Endothelial cell (in vitro differentiated cells): ENCODE measurements around the gene APOC1. TPM values are rescaled to one million over a fixed set of nuclear protein-coding genes. Genes with fewer than 3 reads are reported as not detected.
A peak's percentile ranks its signal among the peaks of the same experiment; 100 is the strongest.
"Not testable (repeated sequence)": the region's sequence is repeated elsewhere in the genome, so short reads cannot be mapped to it uniquely, and the experiment has no call there.

Experiments used
- DNase-seq: peaks from one replicate; pipeline ENCODE4 v3.0.0; 2021; ENCODE audit warnings: low spot score
- H3K27ac Mint-ChIP-seq: one replicate; pipeline ENCODE4 v1.8.0; 2021; ENCODE audit warnings: mixed read lengths, inconsistent platforms; ENCODE audit not compliant: unreplicated experiment
- H3K27me3 Mint-ChIP-seq: one replicate; pipeline ENCODE4 v1.8.0; 2021; ENCODE audit warnings: mild to moderate bottlenecking, moderate library complexity, mixed read lengths, inconsistent platforms; ENCODE audit not compliant: unreplicated experiment
- H3K36me3 Mint-ChIP-seq: one replicate; pipeline ENCODE4 v1.8.0; 2021; ENCODE audit warnings: mild to moderate bottlenecking, low read depth, mixed read lengths, inconsistent platforms; ENCODE audit not compliant: unreplicated experiment
- H3K4me1 Mint-ChIP-seq: one replicate; pipeline ENCODE4 v1.8.0; 2021; ENCODE audit warnings: mild to moderate bottlenecking, mixed read lengths, inconsistent platforms; ENCODE audit not compliant: unreplicated experiment
- H3K4me3 Mint-ChIP-seq: one replicate; pipeline ENCODE4 v1.8.0; 2021; ENCODE audit warnings: mild to moderate bottlenecking, mixed read lengths, inconsistent platforms; ENCODE audit not compliant: unreplicated experiment
- H3K9me3 Mint-ChIP-seq: one replicate; pipeline ENCODE4 v1.8.0; 2021; ENCODE audit warnings: mixed read lengths, inconsistent platforms; ENCODE audit not compliant: unreplicated experiment
- CTCF ChIP-seq: fragments of 200-600 bp; sonication (generic); IDR thresholded peaks from one replicate; pipeline ENCODE4 v1.5.0; 2021; ENCODE audit warnings: antibody characterized with exemption; ENCODE audit not compliant: unreplicated experiment
- total RNA-seq: library from RNA; stranded (reverse); fragmentation: NEBNext Ultra II Directional; extraction: Animal tissue kit (Norgen Biotek cat#: 25700); gene quantifications from one replicate; pipeline ENCODE4 v1.2.1, GENCODE V29; 2021; ENCODE audit not compliant: unreplicated experiment

The APOC1 gene
- total RNA-seq, 1 donor from 2014 or later, result 44.8 TPM

DNA sequence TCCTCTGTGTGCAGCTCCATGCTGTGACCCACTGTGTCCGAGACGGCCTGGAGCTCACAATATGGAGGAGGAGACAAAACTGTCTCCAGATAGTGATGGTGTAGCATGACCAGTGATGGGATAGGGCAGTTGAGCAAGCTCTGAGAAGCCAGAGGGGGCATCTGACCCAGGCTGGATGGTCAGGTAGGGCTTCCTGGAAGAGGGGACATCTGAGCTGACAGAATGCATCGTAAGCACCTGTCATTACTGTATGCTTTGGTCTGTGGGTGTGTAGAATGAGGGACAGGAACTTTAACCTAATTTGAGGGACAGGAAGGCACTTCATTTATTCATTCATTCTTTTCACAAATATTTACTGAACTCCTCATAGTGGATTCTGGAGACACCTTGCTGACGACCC lies 29.8 kb upstream of the APOC1 start:
- H3K36me3 Mint-ChIP-seq, result peaks cover 36% of the 10 kb centered on the region
- H3K4me1 Mint-ChIP-seq, result peaks cover 9% of the 10 kb centered on the region
- TF ChIP-seq CTCF, result no peak
- no peak for DNase-seq
- no peaks in the 10 kb centered on the region for H3K9me3 Mint-ChIP-seq
- peaks cover 17% of the 10 kb centered on the region for H3K27me3 Mint-ChIP-seq
- H3K27ac Mint-ChIP-seq, result peak overlapping the region; percentile 2
- peak overlapping the region; percentile 34 for H3K4me3 Mint-ChIP-seq

DNA sequence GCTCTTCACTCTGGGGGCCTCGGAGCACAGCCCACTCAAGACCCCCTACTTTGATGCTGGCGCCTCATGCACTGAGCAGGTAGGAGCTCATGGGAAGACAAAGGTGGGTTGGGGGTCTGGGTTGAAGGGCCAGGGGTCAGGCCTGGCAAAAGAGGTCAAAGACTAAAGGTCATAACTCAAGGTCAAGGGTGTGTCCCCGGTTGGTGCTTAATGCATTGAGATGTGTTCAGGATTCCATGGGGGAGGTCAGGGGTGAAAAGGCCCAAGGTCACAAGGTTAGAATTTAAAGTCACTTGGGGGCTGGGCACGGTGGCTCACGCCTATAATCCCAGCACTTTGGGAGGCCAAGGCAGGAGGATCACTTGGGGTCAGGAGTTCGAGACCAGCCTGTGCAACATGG lies 28.3 kb upstream of the APOC1 start:
- H3K4me3 Mint-ChIP-seq, result peak overlapping the region; percentile 27
- peaks cover 37% of the 10 kb centered on the region for H3K36me3 Mint-ChIP-seq
- peak overlapping the region; percentile 51 for H3K27ac Mint-ChIP-seq
- H3K27me3 Mint-ChIP-seq, result peaks cover 20% of the 10 kb centered on the region
- no peaks in the 10 kb centered on the region for H3K9me3 Mint-ChIP-seq
- peaks cover 10% of the 10 kb centered on the region for H3K4me1 Mint-ChIP-seq
- DNase-seq, result no peak
- TF ChIP-seq CTCF, result no peak

- Mint-ChIP-seq H3K36me3 (peaks cover 38% of the 10 kb centered on the region), H3K27ac (peak overlapping the region; percentile 71), H3K9me3 (no peaks in the 10 kb centered on the region), H3K4me3 (peak overlapping the region; percentile 80), H3K27me3 (peaks cover 24% of the 10 kb centered on the region), H3K4me1 (peaks cover 16% of the 10 kb centered on the region)
- no peak for DNase-seq
- no peak for TF ChIP-seq CTCF
These were observed 26.8 kb upstream of the APOC1 start for GRCh38 chr19:44887648-44888047.

GRCh38 chr19:44888335-44888734 lies 26.1 kb upstream of the APOC1 start:
- Mint-ChIP-seq H3K4me3 (peak overlapping the region; percentile 33), H3K27me3 (peaks cover 24% of the 10 kb centered on the region), H3K36me3 (peaks cover 45% of the 10 kb centered on the region), H3K4me1 (peaks cover 16% of the 10 kb centered on the region)
- not testable (repeated sequence) for DNase-seq, H3K27ac Mint-ChIP-seq, H3K9me3 Mint-ChIP-seq

GRCh38 chr19:44889830-44890365 lies 24.5 kb upstream of the APOC1 start:
- H3K4me1 Mint-ChIP-seq, result peaks cover 16% of the 10 kb centered on the region
- H3K27me3 Mint-ChIP-seq, result peaks cover 26% of the 10 kb centered on the region
- H3K9me3 Mint-ChIP-seq, result no peaks in the 10 kb centered on the region
- DNase-seq, result no peak
- peaks cover 43% of the 10 kb centered on the region for H3K36me3 Mint-ChIP-seq
- no peak for TF ChIP-seq CTCF
- peak overlapping the region; percentile 91 for H3K4me3 Mint-ChIP-seq
- H3K27ac Mint-ChIP-seq, result peak overlapping the region; percentile 62
